Mesenchymal stem cell (in vitro differentiated cells and primary cell): ENCODE results near the gene HVCN1. TPM values are rescaled to one million over a fixed set of nuclear protein-coding genes. Genes with fewer than 3 reads are reported as not detected.
"Not testable (repeated sequence)": the region's sequence is repeated elsewhere in the genome, so short reads cannot be mapped to it uniquely, and the experiment has no call there.

ENCODE experiments used
- DNase-seq: peaks from one replicate; pipeline ENCODE4 v3.0.0-alpha.2; 2013
- H2AFZ ChIP-seq: one replicate; pipeline ENCODE4 v1.6.1; 2013; ENCODE audit warnings: low read depth, mild to moderate bottlenecking, control low read depth, inconsistent platforms, low read length, moderate library complexity
- H2AK5ac ChIP-seq: 2 replicates; pipeline ENCODE4 v1.6.1; 2013; ENCODE audit warnings: low read length, moderate library complexity, mild to moderate bottlenecking, inconsistent platforms; ENCODE audit not compliant: severe bottlenecking
- H2BK120ac ChIP-seq: one replicate; pipeline ENCODE4 v1.6.1; 2013; ENCODE audit warnings: low read depth, mild to moderate bottlenecking, inconsistent platforms, low read length, moderate library complexity
- H2BK12ac ChIP-seq, 2 experiments: one replicate each; pipeline ENCODE4 v1.6.1; 2013; ENCODE audit warnings: inconsistent platforms in 2 of 2, low read length in 2 of 2, mild to moderate bottlenecking in 2 of 2, moderate library complexity in 2 of 2, control low read depth in 1 of 2
- H2BK15ac ChIP-seq: one replicate; pipeline ENCODE4 v1.6.1; 2013; ENCODE audit warnings: mild to moderate bottlenecking, low read depth, inconsistent platforms; ENCODE audit not compliant: poor library complexity, severe bottlenecking
- H2BK5ac ChIP-seq: 2 replicates; pipeline ENCODE4 v1.6.1; 2013; ENCODE audit warnings: low read depth, mild to moderate bottlenecking, low read length, control low read depth, inconsistent platforms; ENCODE audit not compliant: poor library complexity, severe bottlenecking
- H3K14ac ChIP-seq, 2 experiments: one replicate each; pipeline ENCODE4 v1.6.1; 2013; ENCODE audit warnings: inconsistent platforms in 2 of 2, low read length in 2 of 2, control low read depth in 1 of 2, mild to moderate bottlenecking in 1 of 2, moderate library complexity in 1 of 2
- H3K18ac ChIP-seq, 2 experiments: one replicate each; pipeline ENCODE4 v1.6.1; 2013; ENCODE audit warnings: inconsistent platforms in 2 of 2, low read length in 2 of 2, control low read depth in 1 of 2, low read depth in 1 of 2, mild to moderate bottlenecking in 1 of 2
- H3K23ac ChIP-seq, 2 experiments: one replicate each; pipeline ENCODE4 v1.6.1; 2013; ENCODE audit warnings: inconsistent platforms in 2 of 2, low read length in 2 of 2, mild to moderate bottlenecking in 2 of 2, moderate library complexity in 2 of 2, control low read depth in 1 of 2
- H3K27ac ChIP-seq: 2 replicates; pipeline ENCODE4 v1.5.1; 2013; ENCODE audit warnings: mild to moderate bottlenecking, moderate library complexity, low read length, control low read depth, inconsistent platforms; ENCODE audit not compliant: poor library complexity, severe bottlenecking
- H3K27me3 ChIP-seq, 2 experiments: 2 replicates each; pipeline versions ENCODE4 v1.6.1 to v1.7.0; 2013; ENCODE audit warnings: low read length in 2 of 2, mild to moderate bottlenecking in 2 of 2, moderate library complexity in 2 of 2, control low read depth in 1 of 2, inconsistent platforms in 1 of 2; ENCODE audit not compliant: control insufficient read depth in 1 of 2, insufficient read depth in 1 of 2
- H3K36me3 ChIP-seq, 2 experiments: 2 replicates each; pipeline versions ENCODE4 v1.6.1 to v1.7.0; 2013; ENCODE audit warnings: low read length in 2 of 2, control low read depth in 1 of 2, inconsistent platforms in 1 of 2, low read depth in 1 of 2, mild to moderate bottlenecking in 1 of 2; ENCODE audit not compliant: insufficient read depth in 2 of 2, control insufficient read depth in 1 of 2
- H3K4ac ChIP-seq, 2 experiments: one replicate each; pipeline ENCODE4 v1.6.1; 2013; ENCODE audit warnings: inconsistent platforms in 2 of 2, low read length in 2 of 2, mild to moderate bottlenecking in 2 of 2, moderate library complexity in 2 of 2, control low read depth in 1 of 2, low read depth in 1 of 2
- H3K4me1 ChIP-seq: 2 replicates; pipeline ENCODE4 v1.6.1; 2013; ENCODE audit warnings: low read depth, low read length, control low read depth; ENCODE audit not compliant: control insufficient read depth, insufficient read depth
- H3K4me2 ChIP-seq: 2 replicates; pipeline ENCODE4 v1.6.1; 2013; ENCODE audit warnings: low read length, mild to moderate bottlenecking, inconsistent platforms; ENCODE audit not compliant: poor library complexity, severe bottlenecking
- H3K4me3 ChIP-seq, 2 experiments: 2 replicates each; pipeline versions ENCODE4 v1.5.1 to v1.7.0; 2013; ENCODE audit warnings: low read length in 2 of 2, mild to moderate bottlenecking in 2 of 2, control low read depth in 1 of 2, low read depth in 1 of 2; ENCODE audit not compliant: insufficient read depth in 1 of 2
- H3K79me1 ChIP-seq: replicated peaks from 2 replicates; pipeline ENCODE4 v1.6.1; 2013; ENCODE audit warnings: mild to moderate bottlenecking, control low read depth, low read length, inconsistent platforms; ENCODE audit not compliant: poor library complexity, severe bottlenecking
- H3K9ac ChIP-seq: 2 replicates; pipeline ENCODE4 v1.7.0; 2013; ENCODE audit warnings: mild to moderate bottlenecking, low read length, moderate library complexity
- H3K9me3 ChIP-seq: 2 replicates; pipeline ENCODE4 v1.7.0; 2013; ENCODE audit warnings: mild to moderate bottlenecking, low read length; ENCODE audit not compliant: control insufficient read depth
- H4K8ac ChIP-seq: one replicate; pipeline ENCODE4 v1.6.1; 2013; ENCODE audit warnings: inconsistent platforms, mild to moderate bottlenecking, low read length, moderate library complexity
- H4K91ac ChIP-seq: one replicate; pipeline ENCODE4 v1.6.1; 2013; ENCODE audit warnings: mild to moderate bottlenecking, low read length, inconsistent platforms
- WGBS: methylation state at CpG from one replicate; pipeline ENCODE4 v1.1.7; 2013; ENCODE audit warnings: mixed read lengths; 5-methylcytosine and 5-hydroxymethylcytosine counted together
- polyA plus RNA-seq, 2 experiments: library from polyadenylated mRNA; stranded (reverse); fragments of 200-250 nt; gene quantifications; one replicate each; pipeline ENCODE4 v1.2.3, GENCODE V29; 2013

Gene HVCN1
- polyA plus RNA-seq (2013, experiment 1 of 2): 5.3 TPM
- polyA plus RNA-seq (2013, experiment 2 of 2): 5.5 TPM

DNA sequence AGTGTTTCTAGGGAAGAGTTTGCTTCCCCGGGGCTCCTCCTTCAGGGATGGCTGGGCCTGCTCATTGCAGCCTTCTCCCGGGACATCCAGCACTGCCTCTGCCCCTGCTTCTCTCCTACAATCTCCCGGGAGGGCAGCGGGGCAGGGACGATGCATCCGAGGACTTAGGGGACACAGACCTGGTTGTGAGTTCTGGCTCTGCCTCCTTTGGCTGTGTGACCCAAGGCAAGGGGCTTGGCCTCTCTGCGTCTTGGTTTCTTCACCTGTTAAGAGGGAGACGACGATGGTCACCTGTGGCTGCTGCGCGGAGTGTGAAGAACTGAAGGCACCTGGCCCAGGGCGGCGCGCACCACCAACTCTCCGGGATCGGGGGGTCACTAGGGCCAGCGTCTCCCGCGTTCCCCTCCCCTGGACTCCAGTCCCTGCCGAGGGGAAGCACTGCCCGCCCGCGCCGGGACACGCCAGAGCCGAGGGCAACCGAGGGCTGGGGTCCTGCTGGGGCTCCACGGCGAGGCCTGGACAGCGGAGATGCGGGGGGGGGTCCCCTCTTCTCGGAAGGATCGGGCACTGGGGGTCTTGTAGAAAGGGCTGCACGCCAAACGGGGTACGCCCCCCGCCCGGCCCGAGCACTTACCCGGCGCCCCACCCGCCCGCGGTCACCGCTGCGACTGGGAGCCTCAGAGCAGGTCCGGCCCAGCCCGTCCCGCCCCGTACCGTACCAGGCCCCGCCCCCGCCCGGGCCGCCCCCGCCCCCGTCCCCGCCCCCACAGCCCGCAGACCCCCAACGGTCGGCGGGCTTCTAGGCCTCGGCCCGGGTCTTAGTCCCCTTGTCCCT, at the start of gene HVCN1:
Gene HVCN1 (minus strand): TSS at position 670 of the 835 bp plus-strand sequence. CDS start 5,870 bp downstream, outside the sequence.
- Histone ChIP-seq H3K4ac (peak within 1 kb of the TSS in 1 of 2 experiments; percentile 42), H3K18ac (peak within 1 kb of the TSS; percentile 2 to 83), H2AFZ (peak within 1 kb of the TSS; percentile 47), H3K27me3 (peaks cover 9 to 23% of the 10 kb centered on the region in 2 experiments), H3K9me3 (peaks cover 6% of the 10 kb centered on the region), H3K14ac (peak within 1 kb of the TSS in 1 of 2 experiments; percentile 58), H2BK120ac (peak within 1 kb of the TSS; percentile 65), H3K79me1 (no peaks in the 10 kb centered on the region), H3K9ac (peak within 1 kb of the TSS; percentile 73), H2BK12ac (peak within 1 kb of the TSS in 1 of 2 experiments; percentile 32), H3K4me2 (peak within 1 kb of the TSS; percentile 95), H3K27ac (peak within 1 kb of the TSS; percentile 1), H4K91ac (peak within 1 kb of the TSS; percentile 12), H2BK15ac (peak within 1 kb of the TSS; percentile 91), H4K8ac (peak within 1 kb of the TSS; percentile 92), H3K4me3 (peak within 1 kb of the TSS; percentile 65 to 73), H3K4me1 (peaks cover 13% of the 10 kb centered on the region), H3K36me3 (no peaks in the 10 kb centered on the region), H2BK5ac (no peak within 1 kb of the TSS), H3K23ac (peak within 1 kb of the TSS in 1 of 2 experiments; percentile 9), H2AK5ac (no peak within 1 kb of the TSS)
- WGBS: 20% methylated on average over 20 of the region's 64 CpGs
- no peak for DNase-seq

GRCh38 chr12:110737532-110737931, 48.6 kb upstream of the HVCN1 start:
- H2BK12ac ChIP-seq: no peak overlapping the region
- no peak for DNase-seq
- H3K18ac ChIP-seq: no peak overlapping the region
- no peak overlapping the region for H3K4me2 ChIP-seq
- no peak overlapping the region for H4K8ac ChIP-seq
- peak overlapping the region; percentile 9 for H3K9ac ChIP-seq
- H3K14ac ChIP-seq: no peak overlapping the region
- no peaks in the 10 kb centered on the region for H3K79me1 ChIP-seq
- H3K9me3 ChIP-seq: no peaks in the 10 kb centered on the region
- peaks cover 16 to 17% of the 10 kb centered on the region in 2 experiments for H3K36me3 ChIP-seq
- H2AK5ac ChIP-seq: no peak overlapping the region
- no peak overlapping the region for H3K4me3 ChIP-seq
- H2BK15ac ChIP-seq: no peak overlapping the region
- no peaks in the 10 kb centered on the region for H3K27me3 ChIP-seq
- H3K4ac ChIP-seq: no peak overlapping the region
- no peak overlapping the region for H4K91ac ChIP-seq
- no peak overlapping the region for H2BK120ac ChIP-seq
- no peak overlapping the region for H2AFZ ChIP-seq
- H3K4me1 ChIP-seq: peaks cover 12% of the 10 kb centered on the region
- H3K27ac ChIP-seq: no peak overlapping the region
- WGBS: 98% methylated on average over 3 of the region's 3 CpGs
- H3K23ac ChIP-seq: no peak overlapping the region
- no peak overlapping the region for H2BK5ac ChIP-seq

DNA sequence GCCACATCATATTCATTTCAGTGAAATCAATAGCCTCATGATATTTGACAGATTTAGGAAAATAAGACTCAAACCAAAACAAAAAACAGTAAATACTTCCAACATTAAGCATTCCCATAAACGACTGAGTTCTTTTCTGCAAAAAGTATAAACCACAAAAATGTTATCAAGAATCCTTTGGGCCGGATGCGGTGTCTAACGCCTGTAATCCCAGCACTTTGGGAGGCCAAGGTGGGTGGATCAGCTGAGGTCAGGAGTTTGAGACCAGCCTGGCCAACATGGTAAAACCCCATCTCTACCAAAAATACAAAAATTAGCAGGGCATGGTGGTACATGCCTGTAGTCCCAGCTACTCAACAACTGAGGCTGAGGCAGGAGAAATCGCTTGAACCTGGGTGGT, 48.1 kb upstream of the HVCN1 start:
- Histone ChIP-seq H3K4me1 (peaks cover 12% of the 10 kb centered on the region), H3K36me3 (peaks cover 18% of the 10 kb centered on the region in 2 experiments)
- H3K27me3 ChIP-seq, H3K4ac ChIP-seq, H3K9me3 ChIP-seq, H4K91ac ChIP-seq, H3K27ac ChIP-seq, H2AK5ac ChIP-seq, H3K4me2 ChIP-seq, H2AFZ ChIP-seq, H3K4me3 ChIP-seq, H3K14ac ChIP-seq, H2BK120ac ChIP-seq, H3K79me1 ChIP-seq, H2BK12ac ChIP-seq, H3K9ac ChIP-seq, H2BK15ac ChIP-seq, H3K18ac ChIP-seq, H3K23ac ChIP-seq, H2BK5ac ChIP-seq, H4K8ac ChIP-seq: not testable (repeated sequence)
- WGBS: 48% methylated on average over 5 of the region's 5 CpGs
- DNase-seq: peak; percentile 25

GRCh38 chr12:110733900-110734299, 45.0 kb upstream of the HVCN1 start:
- no CpG with 5 or more reads among the region's 1 CpG for WGBS
- no peak for DNase-seq
- H3K23ac ChIP-seq: no peak overlapping the region
- H4K8ac ChIP-seq: no peak overlapping the region
- H3K27me3 ChIP-seq: no peaks in the 10 kb centered on the region
- no peak overlapping the region for H3K14ac ChIP-seq
- H3K4me3 ChIP-seq: no peak overlapping the region
- no peaks in the 10 kb centered on the region for H3K9me3 ChIP-seq
- H2BK120ac ChIP-seq: no peak overlapping the region
- H2AFZ ChIP-seq: no peak overlapping the region
- H3K79me1 ChIP-seq: peaks cover 6% of the 10 kb centered on the region
- no peak overlapping the region for H2BK15ac ChIP-seq
- H3K4me2 ChIP-seq: no peak overlapping the region
- H3K4ac ChIP-seq: no peak overlapping the region
- H3K27ac ChIP-seq: no peak overlapping the region
- H2BK5ac ChIP-seq: no peak overlapping the region
- peaks cover 26 to 48% of the 10 kb centered on the region in 2 experiments for H3K36me3 ChIP-seq
- no peak overlapping the region for H2BK12ac ChIP-seq
- no peak overlapping the region for H2AK5ac ChIP-seq
- H3K18ac ChIP-seq: peak overlapping the region in 1 of 2 experiments; percentile 28
- H3K9ac ChIP-seq: no peak overlapping the region
- peaks cover 11% of the 10 kb centered on the region for H3K4me1 ChIP-seq
- H4K91ac ChIP-seq: no peak overlapping the region
